Calu3 (cell line): ENCODE results near the gene CSTF3. TPM values are rescaled to one million over a fixed set of nuclear protein-coding genes. Genes with fewer than 3 reads are reported as not detected.

Experiments used
- BruUV-seq: library from RNA; stranded (reverse); fragments of 400-500 nt; replicated peaks from 2 replicates; lab custom pipeline; 2021; lab: Mats Ljungman, UMichigan
- CTCF ChIA-PET: fragments of 300-600 bp; sonication (Branson Sonifier 250); formaldehyde crosslinking; loops from one replicate; lab custom pipeline; 2022; ENCODE audit warnings: antibody characterized with exemption; lab: Charles Lee
- DNase-seq: peaks from one replicate; pipeline ENCODE4 v3.0.0; 2022
- H3K27ac Mint-ChIP-seq: one replicate; pipeline ENCODE4 v1.8.0; 2022; ENCODE audit warnings: mixed read lengths; ENCODE audit not compliant: unreplicated experiment
- H3K27me3 Mint-ChIP-seq: one replicate; pipeline ENCODE4 v1.8.0; 2022; ENCODE audit warnings: mixed read lengths; ENCODE audit not compliant: unreplicated experiment
- H3K36me3 Mint-ChIP-seq: one replicate; pipeline ENCODE4 v1.8.0; 2022; ENCODE audit warnings: mild to moderate bottlenecking, moderate library complexity, mixed read lengths; ENCODE audit not compliant: insufficient read depth, unreplicated experiment
- H3K4me1 Mint-ChIP-seq: one replicate; pipeline ENCODE4 v1.8.0; 2022; ENCODE audit warnings: mild to moderate bottlenecking, low read depth, mixed read lengths; ENCODE audit not compliant: unreplicated experiment
- H3K4me3 Mint-ChIP-seq: one replicate; pipeline ENCODE4 v1.8.0; 2022; ENCODE audit warnings: mild to moderate bottlenecking, low read depth, moderate library complexity, mixed read lengths; ENCODE audit not compliant: unreplicated experiment
- H3K9me3 Mint-ChIP-seq: one replicate; pipeline ENCODE4 v1.8.0; 2022; ENCODE audit warnings: low read depth, mixed read lengths; ENCODE audit not compliant: unreplicated experiment
- intact Hi-C: fragments of 100-400 bp; cut with micrococcal nuclease; formaldehyde crosslinking; loops from one replicate; pipeline ENCODE4 v1.10.0; 2022; ENCODE audit not compliant: unreplicated experiment
- total RNA-seq: library from RNA; stranded (reverse); gene quantifications from 2 replicates; pipeline ENCODE4 v1.2.3, GENCODE V29; 2022
- TF ChIP-seq, protein P1 (sequence below): fragments of 200-600 bp; IDR thresholded peaks from one replicate; pipeline ENCODE4 v1.8.0; 2022; ENCODE audit warnings: antibody characterized with exemption; ENCODE audit not compliant: unreplicated experiment

Gene CSTF3
- total RNA-seq, 1 experiment from 2014 or later, result 51.1 TPM

DNA sequence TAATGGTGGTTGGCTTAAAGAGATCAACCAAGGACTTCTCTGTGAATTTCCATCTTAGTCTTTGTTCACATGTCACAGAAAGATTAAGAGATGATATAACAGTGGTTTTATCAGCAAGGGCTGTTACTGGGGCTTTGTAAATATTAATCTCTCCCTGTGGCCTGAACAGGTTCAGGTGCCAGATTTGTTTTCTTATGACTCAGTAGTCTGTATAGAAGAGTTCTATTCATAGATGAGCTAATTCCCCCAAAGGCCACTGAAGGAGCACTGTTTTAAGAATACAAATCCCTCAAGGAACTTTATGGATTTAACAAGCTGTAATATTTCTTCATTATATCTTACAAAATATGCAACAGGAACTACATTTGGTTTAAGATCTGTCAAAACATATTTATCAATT lies 71.5 kb downstream of the CSTF3 start:
- Mint-ChIP-seq H3K36me3 (peaks cover 5% of the 10 kb centered on the region), H3K4me3 (no peak overlapping the region), H3K27me3 (no peaks in the 10 kb centered on the region), H3K27ac (no peak overlapping the region), H3K9me3 (no peaks in the 10 kb centered on the region), H3K4me1 (peaks cover 11% of the 10 kb centered on the region)
- BruUV-seq, result no TSS peak
- intact Hi-C loops, result no loop called here
- CTCF ChIA-PET, result interaction anchor here (0.6 to 1.1 kb wide), 3 partner anchors 12 to 118 kb away, joined by 3 to 5 read pairs (median 3); no protein-coding TSS in a partner anchor
- TF ChIP-seq, protein P1, sequence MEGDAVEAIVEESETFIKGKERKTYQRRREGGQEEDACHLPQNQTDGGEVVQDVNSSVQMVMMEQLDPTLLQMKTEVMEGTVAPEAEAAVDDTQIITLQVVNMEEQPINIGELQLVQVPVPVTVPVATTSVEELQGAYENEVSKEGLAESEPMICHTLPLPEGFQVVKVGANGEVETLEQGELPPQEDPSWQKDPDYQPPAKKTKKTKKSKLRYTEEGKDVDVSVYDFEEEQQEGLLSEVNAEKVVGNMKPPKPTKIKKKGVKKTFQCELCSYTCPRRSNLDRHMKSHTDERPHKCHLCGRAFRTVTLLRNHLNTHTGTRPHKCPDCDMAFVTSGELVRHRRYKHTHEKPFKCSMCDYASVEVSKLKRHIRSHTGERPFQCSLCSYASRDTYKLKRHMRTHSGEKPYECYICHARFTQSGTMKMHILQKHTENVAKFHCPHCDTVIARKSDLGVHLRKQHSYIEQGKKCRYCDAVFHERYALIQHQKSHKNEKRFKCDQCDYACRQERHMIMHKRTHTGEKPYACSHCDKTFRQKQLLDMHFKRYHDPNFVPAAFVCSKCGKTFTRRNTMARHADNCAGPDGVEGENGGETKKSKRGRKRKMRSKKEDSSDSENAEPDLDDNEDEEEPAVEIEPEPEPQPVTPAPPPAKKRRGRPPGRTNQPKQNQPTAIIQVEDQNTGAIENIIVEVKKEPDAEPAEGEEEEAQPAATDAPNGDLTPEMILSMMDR, result no peak
- peak; percentile 8 for DNase-seq

DNA sequence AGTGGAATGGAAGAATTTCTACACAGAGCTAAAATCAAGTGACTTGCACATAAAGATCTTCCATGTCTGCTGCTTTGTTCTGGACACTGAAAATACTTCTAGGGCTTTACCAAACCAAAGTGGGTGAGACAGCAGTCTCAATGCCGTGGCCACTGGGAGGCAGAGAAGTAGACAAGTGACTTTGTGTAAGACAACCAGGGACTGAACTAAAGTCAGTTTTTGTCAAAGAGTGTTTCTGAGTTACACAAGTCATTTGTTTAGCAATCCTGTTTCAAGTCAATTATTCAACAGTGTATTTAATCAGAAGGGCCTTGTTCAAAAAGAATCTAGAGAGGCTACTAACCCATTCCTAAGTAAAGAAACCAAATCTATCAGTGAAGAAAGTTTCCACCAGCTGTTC lies 75.3 kb downstream of the CSTF3 start:
- BruUV-seq, result no TSS peak
- no peak for DNase-seq
- Mint-ChIP-seq H3K36me3 (peaks cover 21% of the 10 kb centered on the region), H3K4me3 (no peak overlapping the region), H3K9me3 (no peaks in the 10 kb centered on the region), H3K27ac (no peak overlapping the region), H3K4me1 (peaks cover 11% of the 10 kb centered on the region), H3K27me3 (no peaks in the 10 kb centered on the region)
- intact Hi-C loops, result no loop called here
- TF ChIP-seq, protein P1, result no peak
- CTCF ChIA-PET, result no interaction called here

DNA sequence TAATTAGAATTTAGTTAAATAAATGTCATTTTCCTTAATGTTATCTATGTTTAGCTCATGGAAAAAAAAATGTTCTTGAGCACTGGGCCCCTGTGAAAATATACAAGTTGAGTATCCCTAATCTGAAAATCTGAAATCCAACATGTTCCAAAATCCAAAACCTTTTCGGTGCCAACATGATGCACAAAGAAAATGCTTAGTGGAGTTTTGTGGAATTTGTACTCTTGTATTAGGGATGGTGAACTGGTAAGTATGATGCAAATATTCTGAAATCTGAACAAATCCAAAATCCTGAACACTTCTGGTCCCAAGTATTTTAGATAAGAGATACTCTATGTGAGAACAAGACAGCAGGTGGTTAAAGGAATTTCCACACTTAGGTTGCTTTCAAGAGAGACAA lies 77.4 kb downstream of the CSTF3 start:
- Mint-ChIP-seq H3K9me3 (no peaks in the 10 kb centered on the region), H3K4me1 (no peaks in the 10 kb centered on the region), H3K27me3 (no peaks in the 10 kb centered on the region), H3K4me3 (no peak overlapping the region), H3K27ac (no peak overlapping the region), H3K36me3 (peaks cover 21% of the 10 kb centered on the region)
- DNase-seq, result no peak
- no TSS peak for BruUV-seq
- TF ChIP-seq, protein P1, result no peak
- CTCF ChIA-PET, result no interaction called here
- intact Hi-C loops, result no loop called here

DNA sequence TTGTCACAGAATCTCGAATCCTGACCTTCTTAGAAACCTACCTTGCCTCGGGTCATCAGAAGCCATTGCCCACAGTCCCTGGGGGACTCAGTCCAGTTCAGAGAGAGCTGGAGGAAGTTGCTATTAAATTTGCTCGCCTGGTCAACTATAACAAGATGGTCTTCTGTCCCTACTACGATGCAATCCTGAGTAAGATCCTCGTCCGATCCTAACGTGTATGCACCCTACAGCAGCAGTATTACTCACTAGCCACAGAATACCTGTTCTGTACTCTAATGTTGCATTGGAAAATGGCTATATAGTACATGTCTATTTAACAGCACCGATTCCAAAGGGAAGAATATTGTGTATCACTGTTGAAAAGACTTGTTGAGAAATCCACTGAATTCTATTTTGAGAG lies 88.8 kb downstream of the CSTF3 start:
- Mint-ChIP-seq H3K4me3 (no peak overlapping the region), H3K4me1 (no peaks in the 10 kb centered on the region), H3K27me3 (no peaks in the 10 kb centered on the region), H3K36me3 (no peaks in the 10 kb centered on the region), H3K9me3 (no peaks in the 10 kb centered on the region), H3K27ac (no peak overlapping the region)
- no peak for DNase-seq
- BruUV-seq, result no TSS peak
- CTCF ChIA-PET, result no interaction called here
- TF ChIP-seq, protein P1, result no peak
- intact Hi-C loops, result no loop called here
